Esophagus muscularis mucosa (tissue), 4 donors: Measurements from ENCODE around the gene MAP6. TPM values are rescaled to one million over a fixed set of nuclear protein-coding genes. Genes with fewer than 3 reads are reported as not detected.

Experiments used
- DNase-seq: peaks from one replicate; pipeline ENCODE4 v3.0.0-alpha.2; 2017; ENCODE audit errors: extremely low spot score
- H3K27ac ChIP-seq, 4 donors: fragments of 200-600 bp; sonication (generic); replicated peaks in 1 of 4; 1 replicate in 3 of 4; 2 replicates in 1 of 4; pipeline ENCODE4 v1.5.1; 2016 to 2019; ENCODE audit warnings: mild to moderate bottlenecking in 1 of 4
- H3K27me3 ChIP-seq, 4 donors: fragments of 200-600 bp; sonication (generic); one replicate each; pipeline versions ENCODE4 v1.5.1 to v1.6.0; 2016 to 2019
- H3K36me3 ChIP-seq, 4 donors: fragments of 200-600 bp; sonication (generic); one replicate each; pipeline ENCODE4 v1.5.1; 2016 to 2019
- H3K4me1 ChIP-seq, 4 donors: fragments of 200-600 bp; sonication (generic); one replicate each; pipeline ENCODE4 v1.5.1; 2016 to 2019
- H3K4me3 ChIP-seq, 4 donors: fragments of 200-600 bp; sonication (generic); 1 replicate in 2 of 4; 2 replicates in 2 of 4; pipeline ENCODE4 v1.5.1; 2016 to 2019; ENCODE audit warnings: mild to moderate bottlenecking in 4 of 4, moderate library complexity in 1 of 4
- H3K9me3 ChIP-seq, 4 donors: fragments of 200-600 bp; sonication (generic); 1 replicate in 3 of 4; 2 replicates in 1 of 4; pipeline ENCODE4 v1.5.1; 2016 to 2019
- CTCF ChIP-seq, 3 experiments: fragments of 200-600 bp in 2 of 3; fragments of 450-650 bp in 1 of 3; sonication (generic) in 2 of 3; IDR thresholded peaks; one replicate each; pipeline ENCODE4 v1.5.1; 2017 to 2019; ENCODE audit warnings: antibody characterized with exemption in 3 of 3, mild to moderate bottlenecking in 2 of 3, moderate library complexity in 1 of 3
- EP300 ChIP-seq: sonication (generic); formaldehyde crosslinking; IDR thresholded peaks from one replicate; pipeline ENCODE4 v1.6.1; 2017; ENCODE audit warnings: antibody characterized with exemption
- POLR2A ChIP-seq: fragments of 450-650 bp; IDR thresholded peaks from one replicate; pipeline ENCODE4 v1.6.1; 2017; ENCODE audit warnings: antibody characterized with exemption, moderate library complexity, mild to moderate bottlenecking, low read depth
- POLR2AphosphoS5 ChIP-seq, 2 donors: sonication (generic); formaldehyde crosslinking; IDR thresholded peaks; one replicate each; pipeline ENCODE4 v1.6.1; 2017; ENCODE audit warnings: antibody characterized with exemption in 2 of 2
- WGBS: methylation state at CpG from one replicate; pipeline ENCODE4 v1.1.5; 2018; 5-methylcytosine and 5-hydroxymethylcytosine counted together
- intact Hi-C: fragments of 100-400 bp; cut with DNase I; formaldehyde crosslinking; loops from one replicate; pipeline ENCODE4 v1.15.1; 2023
- total RNA-seq, 4 donors: library from RNA; depleted of rRNA; stranded (reverse); fragments of >200 nt; gene quantifications; one replicate each; pipeline versions ENCODE4 v1.1.0 to v1.2.1, GENCODE V29; 2016

The MAP6 gene
- total RNA-seq, 4 donors from 2014 or later: 20.7 to 43.8 (median 30.5) TPM

GRCh38 chr11:75543806-75544205 lies 125.0 kb downstream of the MAP6 start:
- intact Hi-C loops: no loop called here
- no peak overlapping the region for H3K4me3 ChIP-seq
- no peak overlapping the region for H3K27ac ChIP-seq
- no peaks in the 10 kb centered on the region for H3K36me3 ChIP-seq
- no peak for DNase-seq
- no peaks in the 10 kb centered on the region for H3K9me3 ChIP-seq
- no peaks in the 10 kb centered on the region for H3K27me3 ChIP-seq
- TF ChIP-seq POLR2AphosphoS5 (IDR thresholded peaks at IDR 0.05) (no peak), POLR2A (no peak)
- H3K4me1 ChIP-seq: peaks cover 5 to 8% (median 8%) of the 10 kb centered on the region in 4 donors
- 100% methylated on average over 6 of the region's 6 CpGs for WGBS

GRCh38 chr11:75542088-75542438 lies 126.8 kb downstream of the MAP6 start:
- H3K27me3 ChIP-seq: no peaks in the 10 kb centered on the region
- no peak overlapping the region for H3K4me3 ChIP-seq
- no peaks in the 10 kb centered on the region for H3K9me3 ChIP-seq
- no CpG with 5 or more reads among the region's 1 CpG for WGBS
- no peaks in the 10 kb centered on the region for H3K36me3 ChIP-seq
- H3K4me1 ChIP-seq: no peaks in the 10 kb centered on the region
- intact Hi-C loops: no loop called here
- no peak for TF ChIP-seq EP300
- TF ChIP-seq POLR2A: no peak
- TF ChIP-seq POLR2AphosphoS5 (IDR thresholded peaks at IDR 0.05): no peak
- TF ChIP-seq CTCF (IDR thresholded peaks at IDR 0.05): no peak
- no peak overlapping the region for H3K27ac ChIP-seq
- no peak for DNase-seq

- intact Hi-C loops: no loop called here
- Histone ChIP-seq H3K36me3 (no peaks in the 10 kb centered on the region), H3K9me3 (no peaks in the 10 kb centered on the region), H3K27ac (no peak overlapping the region), H3K4me3 (no peak overlapping the region), H3K27me3 (no peaks in the 10 kb centered on the region), H3K4me1 (no peaks in the 10 kb centered on the region)
- no peak for TF ChIP-seq POLR2AphosphoS5 (IDR thresholded peaks at IDR 0.05)
- no peak for TF ChIP-seq EP300
- TF ChIP-seq POLR2A: no peak
- TF ChIP-seq CTCF (IDR thresholded peaks at IDR 0.05): no peak
- WGBS: 93% methylated on average over 4 of the region's 4 CpGs
- no peak for DNase-seq
These were observed 127.4 kb downstream of the MAP6 start for GRCh38 chr11:75541193-75542087.

- no peak for DNase-seq
- 73% methylated on average over 8 of the region's 9 CpGs for WGBS
- TF ChIP-seq EP300 (no peak), CTCF (IDR thresholded peaks at IDR 0.05) (no peak), POLR2A (no peak), POLR2AphosphoS5 (IDR thresholded peaks at IDR 0.05) (no peak)
- no peak overlapping the region for H3K27ac ChIP-seq
- H3K4me3 ChIP-seq: no peak overlapping the region
- no peaks in the 10 kb centered on the region for H3K9me3 ChIP-seq
- H3K36me3 ChIP-seq: no peaks in the 10 kb centered on the region
- peaks cover 0 to 2% (median 0%) of the 10 kb centered on the region in 4 donors for H3K4me1 ChIP-seq
- no peaks in the 10 kb centered on the region for H3K27me3 ChIP-seq
- intact Hi-C loops: loop anchor here (10.0 kb wide), 1 partner anchor 265 kb away; no protein-coding TSS in a partner anchor
These were observed 129.1 kb downstream of the MAP6 start for GRCh38 chr11:75539459-75540334.
